SK-N-SH treated with all-trans-retinoic acid at 6 μM for 48 hours (cell line): ENCODE data around the gene EHBP1.
A peak's percentile ranks its signal among the peaks of the same experiment; 100 is the strongest.

Experiments used
- ATAC-seq: fragments of 200-7000 bp; cut with Tn5 transposase; 3 replicates; pipeline ENCODE4 v1.9.1; 2020; ENCODE audit warnings: mild to moderate bottlenecking, moderate library complexity
- ARNTL ChIP-seq: fragments of 450-650 bp; formaldehyde crosslinking; IDR thresholded peaks from 2 replicates; pipeline ENCODE4 v1.5.0; 2020; ENCODE audit warnings: low read depth, mild to moderate bottlenecking, moderate library complexity, borderline replicate concordance
- CREB5 ChIP-seq: fragments of 250-450 bp; sonication (Bioruptor Pico); IDR thresholded peaks from 2 replicates; pipeline ENCODE4 v1.5.1; 2020; ENCODE audit warnings: low read depth, mild to moderate bottlenecking, moderate library complexity
- CSDC2 ChIP-seq: fragments of 250-450 bp; sonication (Bioruptor Pico); IDR thresholded peaks from 2 replicates; pipeline ENCODE4 v1.5.0; 2020; ENCODE audit warnings: mild to moderate bottlenecking, moderate library complexity
- ESRRG ChIP-seq: fragments of 250-450 bp; sonication (Bioruptor Pico); IDR thresholded peaks from 2 replicates; pipeline ENCODE4 v1.6.1; 2021; ENCODE audit warnings: mild to moderate bottlenecking
- GLIS3 ChIP-seq: fragments of 250-450 bp; sonication (Bioruptor Pico); IDR thresholded peaks from 2 replicates; pipeline ENCODE4 v1.5.0; 2020; ENCODE audit warnings: mild to moderate bottlenecking, moderate library complexity
- OSR1 ChIP-seq: fragments of 250-450 bp; sonication (Bioruptor Pico); IDR thresholded peaks from 2 replicates; pipeline ENCODE4 v1.8.0; 2022; ENCODE audit warnings: moderate library complexity, mild to moderate bottlenecking, inconsistent platforms
- PATZ1 ChIP-seq: fragments of 250-450 bp; sonication (Bioruptor Pico); IDR thresholded peaks from 2 replicates; pipeline ENCODE4 v1.8.0; 2020; ENCODE audit warnings: mild to moderate bottlenecking, moderate library complexity, borderline replicate concordance
- PPARA ChIP-seq: fragments of 250-450 bp; sonication (Bioruptor Pico); IDR thresholded peaks from 2 replicates; pipeline ENCODE4 v1.5.0; 2020; ENCODE audit warnings: mild to moderate bottlenecking, borderline replicate concordance
- RARB ChIP-seq: fragments of 250-450 bp; sonication (Bioruptor Pico); IDR thresholded peaks from 2 replicates; pipeline ENCODE4 v1.8.0; 2021; ENCODE audit warnings: mild to moderate bottlenecking, moderate library complexity
- SNAI2 ChIP-seq: fragments of 250-450 bp; sonication (Bioruptor Pico); IDR thresholded peaks from 2 replicates; pipeline ENCODE4 v1.5.0; 2020; ENCODE audit warnings: mild to moderate bottlenecking, moderate library complexity
- TCF4 ChIP-seq: fragments of 250-450 bp; sonication (Bioruptor Pico); IDR thresholded peaks from 2 replicates; pipeline ENCODE4 v1.8.0; 2021; ENCODE audit warnings: mild to moderate bottlenecking, moderate library complexity, borderline replicate concordance
- TOX ChIP-seq: fragments of 250-450 bp; sonication (Bioruptor Pico); IDR thresholded peaks from 2 replicates; pipeline ENCODE4 v1.8.0; 2021; ENCODE audit warnings: mild to moderate bottlenecking, moderate library complexity, borderline replicate concordance
- ZFP3 ChIP-seq: fragments of 250-450 bp; sonication (Bioruptor Pico); IDR thresholded peaks from 2 replicates; pipeline ENCODE4 v1.5.0; 2020; ENCODE audit warnings: mild to moderate bottlenecking, moderate library complexity
- ZFP30 ChIP-seq: fragments of 450-650 bp; formaldehyde crosslinking; IDR thresholded peaks from 2 replicates; pipeline ENCODE4 v1.5.0; 2022; ENCODE audit warnings: mild to moderate bottlenecking, moderate library complexity
- ZNF565 ChIP-seq: fragments of 450-650 bp; formaldehyde crosslinking; conservative IDR thresholded peaks from 2 replicates; pipeline ENCODE4 v1.5.0; 2020; ENCODE audit warnings: low read depth, mild to moderate bottlenecking, moderate library complexity
- ZNF70 ChIP-seq: fragments of 450-650 bp; formaldehyde crosslinking; IDR thresholded peaks from 2 replicates; pipeline ENCODE4 v1.5.0; 2020; ENCODE audit warnings: mild to moderate bottlenecking, moderate library complexity
- ZNF8 ChIP-seq: fragments of 450-650 bp; formaldehyde crosslinking; IDR thresholded peaks from 2 replicates; pipeline ENCODE4 v1.5.0; 2020; ENCODE audit warnings: mild to moderate bottlenecking, moderate library complexity
- TF ChIP-seq, protein P1 (sequence below): fragments of 250-450 bp; sonication (Bioruptor Pico); IDR thresholded peaks from 2 replicates; pipeline ENCODE4 v1.5.0; 2020; ENCODE audit warnings: mild to moderate bottlenecking, moderate library complexity
- TF ChIP-seq, protein P2 (sequence below): fragments of 250-450 bp; sonication (Bioruptor Pico); IDR thresholded peaks from 2 replicates; pipeline ENCODE4 v1.5.1; 2021; ENCODE audit warnings: mild to moderate bottlenecking, moderate library complexity

EHBP1 gene

DNA sequence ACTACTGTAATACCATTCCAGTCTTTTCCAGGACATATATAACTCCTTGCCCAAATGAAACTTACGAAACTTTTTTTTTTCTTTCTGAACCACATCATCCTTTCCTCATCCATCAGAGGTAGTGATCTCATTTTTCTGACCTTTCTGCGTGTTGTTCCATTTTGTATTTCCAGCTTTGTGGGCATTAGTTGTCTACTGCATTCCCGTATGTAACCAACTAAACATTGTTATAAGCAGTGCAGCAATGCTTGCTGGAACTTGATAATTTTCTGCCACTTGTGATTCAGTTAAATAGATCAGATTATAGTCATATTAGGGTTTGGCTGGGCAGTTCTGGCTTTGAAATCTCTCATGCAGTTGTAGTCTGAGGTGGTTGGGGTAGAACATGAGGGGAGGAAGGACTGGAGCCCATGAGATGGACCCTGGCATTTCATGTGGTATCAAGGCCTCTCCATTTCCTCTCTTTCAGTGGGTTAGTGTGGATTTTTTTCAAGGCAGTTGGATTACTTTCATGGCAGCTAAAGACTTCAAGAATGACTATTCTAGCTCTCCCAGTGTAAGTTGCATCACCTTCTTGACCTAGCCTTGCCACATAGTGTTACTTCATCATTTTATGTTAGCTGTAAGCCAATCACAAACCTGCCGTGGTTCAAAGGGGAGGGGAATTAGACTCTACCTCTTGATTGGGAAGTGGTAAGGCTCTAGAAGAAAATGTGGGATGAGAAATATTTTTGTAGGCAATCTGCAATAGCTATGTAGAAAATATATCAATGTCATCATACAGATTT is 80.5 kb downstream of the EHBP1 start:
- ATAC-seq, result no peak
- no peak for TF ChIP-seq CREB5 (CRISPR knock-in tag)
- TF ChIP-seq, protein P1, sequence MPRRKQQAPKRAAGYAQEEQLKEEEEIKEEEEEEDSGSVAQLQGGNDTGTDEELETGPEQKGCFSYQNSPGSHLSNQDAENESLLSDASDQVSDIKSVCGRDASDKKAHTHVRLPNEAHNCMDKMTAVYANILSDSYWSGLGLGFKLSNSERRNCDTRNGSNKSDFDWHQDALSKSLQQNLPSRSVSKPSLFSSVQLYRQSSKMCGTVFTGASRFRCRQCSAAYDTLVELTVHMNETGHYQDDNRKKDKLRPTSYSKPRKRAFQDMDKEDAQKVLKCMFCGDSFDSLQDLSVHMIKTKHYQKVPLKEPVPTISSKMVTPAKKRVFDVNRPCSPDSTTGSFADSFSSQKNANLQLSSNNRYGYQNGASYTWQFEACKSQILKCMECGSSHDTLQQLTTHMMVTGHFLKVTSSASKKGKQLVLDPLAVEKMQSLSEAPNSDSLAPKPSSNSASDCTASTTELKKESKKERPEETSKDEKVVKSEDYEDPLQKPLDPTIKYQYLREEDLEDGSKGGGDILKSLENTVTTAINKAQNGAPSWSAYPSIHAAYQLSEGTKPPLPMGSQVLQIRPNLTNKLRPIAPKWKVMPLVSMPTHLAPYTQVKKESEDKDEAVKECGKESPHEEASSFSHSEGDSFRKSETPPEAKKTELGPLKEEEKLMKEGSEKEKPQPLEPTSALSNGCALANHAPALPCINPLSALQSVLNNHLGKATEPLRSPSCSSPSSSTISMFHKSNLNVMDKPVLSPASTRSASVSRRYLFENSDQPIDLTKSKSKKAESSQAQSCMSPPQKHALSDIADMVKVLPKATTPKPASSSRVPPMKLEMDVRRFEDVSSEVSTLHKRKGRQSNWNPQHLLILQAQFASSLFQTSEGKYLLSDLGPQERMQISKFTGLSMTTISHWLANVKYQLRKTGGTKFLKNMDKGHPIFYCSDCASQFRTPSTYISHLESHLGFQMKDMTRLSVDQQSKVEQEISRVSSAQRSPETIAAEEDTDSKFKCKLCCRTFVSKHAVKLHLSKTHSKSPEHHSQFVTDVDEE (CRISPR knock-in tag), result no peak
- TF ChIP-seq CSDC2 (CRISPR knock-in tag), result no peak
- TF ChIP-seq ZNF565 (CRISPR knock-in tag), result no peak
- TF ChIP-seq, protein P2, sequence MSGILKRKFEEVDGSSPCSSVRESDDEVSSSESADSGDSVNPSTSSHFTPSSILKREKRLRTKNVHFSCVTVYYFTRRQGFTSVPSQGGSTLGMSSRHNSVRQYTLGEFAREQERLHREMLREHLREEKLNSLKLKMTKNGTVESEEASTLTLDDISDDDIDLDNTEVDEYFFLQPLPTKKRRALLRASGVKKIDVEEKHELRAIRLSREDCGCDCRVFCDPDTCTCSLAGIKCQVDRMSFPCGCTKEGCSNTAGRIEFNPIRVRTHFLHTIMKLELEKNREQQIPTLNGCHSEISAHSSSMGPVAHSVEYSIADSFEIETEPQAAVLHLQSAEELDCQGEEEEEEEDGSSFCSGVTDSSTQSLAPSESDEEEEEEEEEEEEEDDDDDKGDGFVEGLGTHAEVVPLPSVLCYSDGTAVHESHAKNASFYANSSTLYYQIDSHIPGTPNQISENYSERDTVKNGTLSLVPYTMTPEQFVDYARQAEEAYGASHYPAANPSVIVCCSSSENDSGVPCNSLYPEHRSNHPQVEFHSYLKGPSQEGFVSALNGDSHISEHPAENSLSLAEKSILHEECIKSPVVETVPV (CRISPR knock-in tag), result no peak
- no peak for TF ChIP-seq SNAI2 (CRISPR knock-in tag)
- TF ChIP-seq RARB (CRISPR knock-in tag), result no peak
- TF ChIP-seq ZNF8, result no peak
- no peak for TF ChIP-seq ESRRG
- TF ChIP-seq GLIS3 (CRISPR knock-in tag), result no peak
- no peak for TF ChIP-seq TCF4
- no peak for TF ChIP-seq ZFP3
- no peak for TF ChIP-seq ARNTL (CRISPR knock-in tag)
- TF ChIP-seq ZNF70 (CRISPR knock-in tag), result no peak
- no peak for TF ChIP-seq OSR1 (CRISPR knock-in tag)
- TF ChIP-seq PPARA (CRISPR knock-in tag), result no peak
- TF ChIP-seq TOX (CRISPR knock-in tag), result no peak
- no peak for TF ChIP-seq PATZ1 (CRISPR knock-in tag)

DNA sequence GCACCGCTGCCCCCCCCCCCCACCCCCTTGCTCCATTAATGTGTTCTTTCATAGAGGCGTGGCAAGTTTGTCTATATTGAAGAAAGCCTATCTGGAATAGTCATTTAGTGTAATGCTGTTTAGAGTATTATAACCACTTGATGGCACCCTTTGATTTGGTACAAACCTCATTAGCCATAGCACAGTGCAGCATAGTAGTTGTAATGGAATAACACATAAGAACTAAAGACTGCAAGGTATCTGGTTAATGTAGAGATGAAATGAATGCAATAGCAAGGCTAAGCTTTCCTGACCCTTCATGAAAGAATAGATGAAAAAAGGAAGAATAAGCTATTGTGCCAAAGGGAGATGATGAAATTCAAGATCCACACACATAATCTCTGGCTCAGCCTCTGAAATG is 81.9 kb downstream of the EHBP1 start:
- TF ChIP-seq SNAI2 (CRISPR knock-in tag) (no peak), PPARA (CRISPR knock-in tag) (no peak), ZFP30 (no peak), ARNTL (CRISPR knock-in tag) (no peak), OSR1 (CRISPR knock-in tag) (no peak), ZNF8 (no peak), RARB (CRISPR knock-in tag) (no peak), ESRRG (no peak)
- ATAC-seq, result peak; percentile 94

DNA sequence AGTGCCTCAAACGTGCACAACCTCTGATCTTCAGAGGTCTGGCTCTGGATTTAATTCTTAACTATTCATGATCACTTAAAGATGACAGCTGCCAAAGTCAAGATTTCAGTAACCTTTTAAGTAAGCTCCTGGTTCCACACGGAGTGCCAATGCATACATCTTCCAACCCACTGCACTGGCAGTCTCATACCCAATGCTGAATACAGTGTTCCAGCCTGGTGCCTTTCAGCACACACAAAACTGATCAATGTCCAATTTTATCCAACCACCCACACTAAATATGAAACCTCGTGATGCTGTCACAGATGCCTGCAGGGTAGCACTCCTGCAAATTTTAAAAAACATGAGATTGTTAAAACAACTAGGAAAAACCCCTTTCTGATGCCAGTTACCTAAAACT is 84.0 kb downstream of the EHBP1 start:
- TF ChIP-seq, protein P1 (CRISPR knock-in tag), result no peak
- no peak for TF ChIP-seq ZNF8
- TF ChIP-seq ZFP3, result no peak
- TF ChIP-seq TOX (CRISPR knock-in tag), result no peak
- ATAC-seq, result no peak
